ENCODE measurements around the gene CHMP1A. TPM values are rescaled to one million over a fixed set of nuclear protein-coding genes. Genes with fewer than 3 reads are reported as not detected.

CHMP1A gene
- total RNA-seq, 1 experiment from 2014 or later: 158 TPM

GRCh38 chr16:89642574-89642973 is 14.9 kb downstream of the CHMP1A start:
- no peak for TF ChIP-seq REST (IDR thresholded peaks at IDR 0.05; ENCODE audit: low read depth)
- TF ChIP-seq SRF (IDR thresholded peaks at IDR 0.05; ENCODE audit: low read depth): no peak
- no peak for TF ChIP-seq ZBTB33 (IDR thresholded peaks at IDR 0.05; ENCODE audit: extremely low read depth, insufficient replicate concordance, low read length)
- no peak for TF ChIP-seq EZH2phosphoT487 (IDR thresholded peaks at IDR 0.05; ENCODE audit: borderline replicate concordance)
- no peak for TF ChIP-seq FOSL1 (IDR thresholded peaks at IDR 0.05; ENCODE audit: low read depth)
- no peak for TF ChIP-seq EGR1 (IDR thresholded peaks at IDR 0.05; ENCODE audit: low read depth)
- no peak for TF ChIP-seq ZNF274 (IDR thresholded peaks at IDR 0.05; ENCODE audit: low read depth, low read length)
- no peak for TF ChIP-seq SP1 (IDR thresholded peaks at IDR 0.05; ENCODE audit: low read depth)
- TF ChIP-seq CEBPB (IDR thresholded peaks at IDR 0.05; ENCODE audit: low read depth): no peak
- TF ChIP-seq POLR2AphosphoS5 (IDR thresholded peaks at IDR 0.05; ENCODE audit: low read depth, low read length): no peak; the same call in 1 of the 2 replicates
- TF ChIP-seq CBX3 (IDR thresholded peaks at IDR 0.05; ENCODE audit: low read depth): no peak
- TF ChIP-seq, protein P1, sequence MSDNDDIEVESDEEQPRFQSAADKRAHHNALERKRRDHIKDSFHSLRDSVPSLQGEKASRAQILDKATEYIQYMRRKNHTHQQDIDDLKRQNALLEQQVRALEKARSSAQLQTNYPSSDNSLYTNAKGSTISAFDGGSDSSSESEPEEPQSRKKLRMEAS (IDR thresholded peaks at IDR 0.05): no peak
- no peak for TF ChIP-seq EZH2 (IDR thresholded peaks at IDR 0.05)
- no peak for TF ChIP-seq YY1 (IDR thresholded peaks at IDR 0.05; ENCODE audit: extremely low read depth, insufficient replicate concordance, low read depth, low read length)
- no peak for TF ChIP-seq ELF1 (IDR thresholded peaks at IDR 0.05; ENCODE audit: borderline replicate concordance, low read depth)
- TF ChIP-seq TCF7L2 (IDR thresholded peaks at IDR 0.05; ENCODE audit: borderline replicate concordance, extremely low read depth, insufficient read depth, insufficient read length): no peak
- no peak for TF ChIP-seq JUND (IDR thresholded peaks at IDR 0.05)
- no peak for TF ChIP-seq RAD21 (IDR thresholded peaks at IDR 0.05; ENCODE audit: low read depth)
- Histone ChIP-seq H3K4me1 (ENCODE audit: control insufficient read depth in 1 of 2, insufficient read depth in 2 of 2, low read length in 2 of 2) (peaks cover 8 to 26% of the 10 kb centered on the region in 2 experiments; a peak in 3 of 4 replicates), H3K27me3 (ENCODE audit: insufficient read depth, low read length) (no peaks in the 10 kb centered on the region), H3K9me2 (ENCODE audit: insufficient read depth) (no peaks in the 10 kb centered on the region), H3K9me3 (ENCODE audit: control insufficient read depth in 1 of 2, insufficient read depth in 1 of 2, low read depth in 1 of 2, low read length in 2 of 2) (no peaks in the 10 kb centered on the region), H3K27ac (ENCODE audit: low read depth, low read length) (no peak overlapping the region), H4K20me1 (ENCODE audit: insufficient read depth) (no peaks in the 10 kb centered on the region), H3K9ac (ENCODE audit: low read length) (no peak overlapping the region), H3K4me2 (ENCODE audit: low read length) (no peak overlapping the region), H3K4me3 (replicated peaks in 1 of 2; ENCODE audit: low read depth in 1 of 2, low read length in 2 of 2) (no peak overlapping the region), H2AFZ (ENCODE audit: low read depth, low read length, poor library complexity, severe bottlenecking) (no peak overlapping the region), H3K36me3 (ENCODE audit: control insufficient read depth in 1 of 2, insufficient read depth in 2 of 2, low read length in 2 of 2) (peaks cover 12 to 15% of the 10 kb centered on the region in 2 experiments; a peak in 3 of 4 replicates), H3K79me2 (ENCODE audit: insufficient read depth, low read length) (no peaks in the 10 kb centered on the region)
- no peak for ATAC-seq
- ChIA-PET POLR2A (no interaction called here), CTCF (interaction anchor here (0.9 to 1.8 kb wide), 2 partner anchors 41 to 43 kb away, joined by 3 to 6 read pairs; no protein-coding TSS in a partner anchor), RAD21 (ENCODE audit: low non-redundant PET in 1 of 2, low total read pairs in 2 of 2, uncharacterized antibody in 2 of 2, unreplicated experiment in 2 of 2) (interaction anchor here (0.7 to 2.0 kb wide), 3 partner anchors 27 to 43 kb away, joined by 3 to 10 read pairs (median 4); no protein-coding TSS in a partner anchor)
- intact Hi-C loops (cut with micrococcal nuclease): no loop called here
- BruUV-seq (replicated peaks): no TSS peak
- DNase-seq (ENCODE audit: low read depth, low spot score): no peak

All from HCT116 (cell line).